ENCODE data around the gene PRELID3B. TPM values are rescaled to one million over a fixed set of nuclear protein-coding genes. Genes with fewer than 3 reads are reported as not detected.

PRELID3B gene
- total and polyA plus RNA-seq, 2 of the 13 experiments (the other 11 are each of a cell fraction or from before 2014, with no cell fraction given): 23.3 to 42.6 TPM

DNA sequence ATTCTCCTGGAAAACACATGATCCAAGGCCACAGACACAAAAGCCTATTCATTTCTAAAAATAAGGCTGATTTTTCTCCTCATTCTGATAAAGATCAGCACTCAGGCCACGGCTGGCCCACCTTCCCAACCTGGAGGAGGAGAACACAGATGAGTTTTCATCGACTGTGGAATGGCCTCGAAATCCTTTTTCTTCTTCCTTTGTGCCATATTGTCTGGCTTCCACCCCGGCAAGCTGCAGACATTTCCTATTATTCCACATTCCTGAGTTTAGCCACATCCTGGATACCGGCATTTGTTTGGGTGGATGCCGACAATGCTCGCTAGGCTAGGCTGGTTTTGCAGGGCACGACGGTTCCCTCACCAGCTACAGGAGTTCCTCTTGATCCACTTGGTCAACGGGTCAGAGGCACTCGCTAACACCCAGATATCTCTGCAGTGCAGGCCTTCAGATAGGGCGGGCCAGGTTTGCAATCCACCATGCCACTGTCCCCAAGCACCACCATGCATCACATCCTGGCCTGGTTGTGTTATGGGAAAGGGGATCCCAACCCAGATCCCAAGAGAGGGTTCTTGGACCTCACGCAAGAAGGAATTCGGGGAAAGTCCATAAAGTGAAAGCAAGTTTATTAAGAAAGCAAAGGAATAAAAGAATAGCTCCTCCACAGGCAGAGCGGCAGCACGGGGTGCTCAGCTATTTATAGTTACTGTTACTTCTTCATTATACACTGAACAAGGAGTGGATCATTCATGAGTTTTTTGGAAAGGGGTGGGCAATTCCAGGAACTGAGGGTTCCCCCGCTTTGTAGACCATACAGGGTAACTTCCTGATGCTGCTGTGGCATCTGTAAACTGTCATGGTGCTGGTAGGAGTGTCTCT lies 31.4 kb downstream of the PRELID3B start (continued):
- TF ChIP-seq, protein P1, sequence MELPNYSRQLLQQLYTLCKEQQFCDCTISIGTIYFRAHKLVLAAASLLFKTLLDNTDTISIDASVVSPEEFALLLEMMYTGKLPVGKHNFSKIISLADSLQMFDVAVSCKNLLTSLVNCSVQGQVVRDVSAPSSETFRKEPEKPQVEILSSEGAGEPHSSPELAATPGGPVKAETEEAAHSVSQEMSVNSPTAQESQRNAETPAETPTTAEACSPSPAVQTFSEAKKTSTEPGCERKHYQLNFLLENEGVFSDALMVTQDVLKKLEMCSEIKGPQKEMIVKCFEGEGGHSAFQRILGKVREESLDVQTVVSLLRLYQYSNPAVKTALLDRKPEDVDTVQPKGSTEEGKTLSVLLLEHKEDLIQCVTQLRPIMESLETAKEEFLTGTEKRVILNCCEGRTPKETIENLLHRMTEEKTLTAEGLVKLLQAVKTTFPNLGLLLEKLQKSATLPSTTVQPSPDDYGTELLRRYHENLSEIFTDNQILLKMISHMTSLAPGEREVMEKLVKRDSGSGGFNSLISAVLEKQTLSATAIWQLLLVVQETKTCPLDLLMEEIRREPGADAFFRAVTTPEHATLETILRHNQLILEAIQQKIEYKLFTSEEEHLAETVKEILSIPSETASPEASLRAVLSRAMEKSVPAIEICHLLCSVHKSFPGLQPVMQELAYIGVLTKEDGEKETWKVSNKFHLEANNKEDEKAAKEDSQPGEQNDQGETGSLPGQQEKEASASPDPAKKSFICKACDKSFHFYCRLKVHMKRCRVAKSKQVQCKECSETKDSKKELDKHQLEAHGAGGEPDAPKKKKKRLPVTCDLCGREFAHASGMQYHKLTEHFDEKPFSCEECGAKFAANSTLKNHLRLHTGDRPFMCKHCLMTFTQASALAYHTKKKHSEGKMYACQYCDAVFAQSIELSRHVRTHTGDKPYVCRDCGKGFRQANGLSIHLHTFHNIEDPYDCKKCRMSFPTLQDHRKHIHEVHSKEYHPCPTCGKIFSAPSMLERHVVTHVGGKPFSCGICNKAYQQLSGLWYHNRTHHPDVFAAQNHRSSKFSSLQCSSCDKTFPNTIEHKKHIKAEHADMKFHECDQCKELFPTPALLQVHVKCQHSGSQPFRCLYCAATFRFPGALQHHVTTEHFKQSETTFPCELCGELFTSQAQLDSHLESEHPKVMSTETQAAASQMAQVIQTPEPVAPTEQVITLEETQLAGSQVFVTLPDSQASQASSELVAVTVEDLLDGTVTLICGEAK (IDR thresholded peaks at IDR 0.05): no peak
- TF ChIP-seq, protein P1 (CRISPR knock-in tag; IDR thresholded peaks at IDR 0.05): 0 out of 2 replicates have a peak, but pooled peaks have one; percentile 33
- no peak for TF ChIP-seq RXRA (CRISPR knock-in tag; IDR thresholded peaks at IDR 0.05)
- no peak for TF ChIP-seq FOSL2 (CRISPR knock-in tag; IDR thresholded peaks at IDR 0.05)
- no peak for TF ChIP-seq ZNF121 (CRISPR knock-in tag; IDR thresholded peaks at IDR 0.05)
- TF ChIP-seq, protein P2, sequence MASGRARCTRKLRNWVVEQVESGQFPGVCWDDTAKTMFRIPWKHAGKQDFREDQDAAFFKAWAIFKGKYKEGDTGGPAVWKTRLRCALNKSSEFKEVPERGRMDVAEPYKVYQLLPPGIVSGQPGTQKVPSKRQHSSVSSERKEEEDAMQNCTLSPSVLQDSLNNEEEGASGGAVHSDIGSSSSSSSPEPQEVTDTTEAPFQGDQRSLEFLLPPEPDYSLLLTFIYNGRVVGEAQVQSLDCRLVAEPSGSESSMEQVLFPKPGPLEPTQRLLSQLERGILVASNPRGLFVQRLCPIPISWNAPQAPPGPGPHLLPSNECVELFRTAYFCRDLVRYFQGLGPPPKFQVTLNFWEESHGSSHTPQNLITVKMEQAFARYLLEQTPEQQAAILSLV (CRISPR knock-in tag; IDR thresholded peaks at IDR 0.05; ENCODE audit: borderline replicate concordance): no peak
- no peak for TF ChIP-seq ZNF7 (CRISPR knock-in tag; IDR thresholded peaks at IDR 0.05)
- TF ChIP-seq, protein P3, sequence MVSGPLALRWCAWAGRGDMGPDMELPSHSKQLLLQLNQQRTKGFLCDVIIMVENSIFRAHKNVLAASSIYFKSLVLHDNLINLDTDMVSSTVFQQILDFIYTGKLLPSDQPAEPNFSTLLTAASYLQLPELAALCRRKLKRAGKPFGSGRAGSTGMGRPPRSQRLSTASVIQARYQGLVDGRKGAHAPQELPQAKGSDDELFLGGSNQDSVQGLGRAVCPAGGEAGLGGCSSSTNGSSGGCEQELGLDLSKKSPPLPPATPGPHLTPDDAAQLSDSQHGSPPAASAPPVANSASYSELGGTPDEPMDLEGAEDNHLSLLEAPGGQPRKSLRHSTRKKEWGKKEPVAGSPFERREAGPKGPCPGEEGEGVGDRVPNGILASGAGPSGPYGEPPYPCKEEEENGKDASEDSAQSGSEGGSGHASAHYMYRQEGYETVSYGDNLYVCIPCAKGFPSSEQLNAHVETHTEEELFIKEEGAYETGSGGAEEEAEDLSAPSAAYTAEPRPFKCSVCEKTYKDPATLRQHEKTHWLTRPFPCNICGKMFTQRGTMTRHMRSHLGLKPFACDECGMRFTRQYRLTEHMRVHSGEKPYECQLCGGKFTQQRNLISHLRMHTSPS (CRISPR knock-in tag; IDR thresholded peaks at IDR 0.05; ENCODE audit: low read depth): no peak
- no peak for TF ChIP-seq RBFOX2 (IDR thresholded peaks at IDR 0.05; ENCODE audit: low read depth, low read length)
- TF ChIP-seq SP4 (CRISPR knock-in tag; IDR thresholded peaks at IDR 0.05): no peak; the same call in 1 of the 2 replicates
- TF ChIP-seq ZNF775 (CRISPR knock-in tag; IDR thresholded peaks at IDR 0.05; ENCODE audit: borderline replicate concordance): no peak
- TF ChIP-seq, protein P4, sequence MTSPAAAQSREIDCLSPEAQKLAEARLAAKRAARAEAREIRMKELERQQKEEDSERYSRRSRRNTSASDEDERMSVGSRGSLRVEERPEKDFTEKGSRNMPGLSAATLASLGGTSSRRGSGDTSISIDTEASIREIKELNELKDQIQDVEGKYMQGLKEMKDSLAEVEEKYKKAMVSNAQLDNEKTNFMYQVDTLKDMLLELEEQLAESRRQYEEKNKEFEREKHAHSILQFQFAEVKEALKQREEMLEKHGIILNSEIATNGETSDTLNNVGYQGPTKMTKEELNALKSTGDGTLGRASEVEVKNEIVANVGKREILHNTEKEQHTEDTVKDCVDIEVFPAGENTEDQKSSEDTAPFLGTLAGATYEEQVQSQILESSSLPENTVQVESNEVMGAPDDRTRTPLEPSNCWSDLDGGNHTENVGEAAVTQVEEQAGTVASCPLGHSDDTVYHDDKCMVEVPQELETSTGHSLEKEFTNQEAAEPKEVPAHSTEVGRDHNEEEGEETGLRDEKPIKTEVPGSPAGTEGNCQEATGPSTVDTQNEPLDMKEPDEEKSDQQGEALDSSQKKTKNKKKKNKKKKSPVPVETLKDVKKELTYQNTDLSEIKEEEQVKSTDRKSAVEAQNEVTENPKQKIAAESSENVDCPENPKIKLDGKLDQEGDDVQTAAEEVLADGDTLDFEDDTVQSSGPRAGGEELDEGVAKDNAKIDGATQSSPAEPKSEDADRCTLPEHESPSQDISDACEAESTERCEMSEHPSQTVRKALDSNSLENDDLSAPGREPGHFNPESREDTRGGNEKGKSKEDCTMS (CRISPR knock-in tag; conservative IDR thresholded peaks at IDR 0.05): 0 out of 2 replicates have a peak, but pooled peaks have one; percentile 57

Measured in HepG2 (cell line).